Right ventricle myocardium superior (tissue), 1 donor: ENCODE measurements around the gene JMJD1C. TPM values are rescaled to one million over a fixed set of nuclear protein-coding genes. Genes with fewer than 3 reads are reported as not detected.
"Not testable (repeated sequence)": the region's sequence is repeated elsewhere in the genome, so short reads cannot be mapped to it uniquely, and the experiment has no call there.

Source experiments
- ATAC-seq: fragments of 200-7000 bp; cut with Tn5 transposase; one replicate; pipeline ENCODE4 v1.9.1; 2020; ENCODE audit warnings: mild to moderate bottlenecking; ENCODE audit not compliant: poor library complexity
- DNase-seq: peaks from one replicate; pipeline ENCODE4 v3.0.0-alpha.2; 2020
- intact Hi-C: fragments of 100-400 bp; cut with DNase I; formaldehyde crosslinking; loops from one replicate; pipeline ENCODE4 v1.11.2; 2022
- long read RNA-seq: library from polyadenylated mRNA; unstranded; transcript quantifications from one replicate; pipeline ENCODE4 v2.0.0, GENCODE V29; 2021
- total RNA-seq: library from RNA; stranded (reverse); fragmentation: NEBNext Ultra II Directional; extraction: Animal tissue kit (Norgen Biotek cat#: 25700); gene quantifications from one replicate; pipeline ENCODE4 v1.2.1, GENCODE V29; 2021
- donor health status: DM: no; HTN: yes; CAD: no; lungs with severe emphysema.

The JMJD1C gene
- total RNA-seq: 32.9 TPM
- long read RNA-seq, partial matches to known transcripts: 2 of 5 reads
- long read RNA-seq, other reads (novel, unspliced or antisense): 3 of 5 reads

DNA sequence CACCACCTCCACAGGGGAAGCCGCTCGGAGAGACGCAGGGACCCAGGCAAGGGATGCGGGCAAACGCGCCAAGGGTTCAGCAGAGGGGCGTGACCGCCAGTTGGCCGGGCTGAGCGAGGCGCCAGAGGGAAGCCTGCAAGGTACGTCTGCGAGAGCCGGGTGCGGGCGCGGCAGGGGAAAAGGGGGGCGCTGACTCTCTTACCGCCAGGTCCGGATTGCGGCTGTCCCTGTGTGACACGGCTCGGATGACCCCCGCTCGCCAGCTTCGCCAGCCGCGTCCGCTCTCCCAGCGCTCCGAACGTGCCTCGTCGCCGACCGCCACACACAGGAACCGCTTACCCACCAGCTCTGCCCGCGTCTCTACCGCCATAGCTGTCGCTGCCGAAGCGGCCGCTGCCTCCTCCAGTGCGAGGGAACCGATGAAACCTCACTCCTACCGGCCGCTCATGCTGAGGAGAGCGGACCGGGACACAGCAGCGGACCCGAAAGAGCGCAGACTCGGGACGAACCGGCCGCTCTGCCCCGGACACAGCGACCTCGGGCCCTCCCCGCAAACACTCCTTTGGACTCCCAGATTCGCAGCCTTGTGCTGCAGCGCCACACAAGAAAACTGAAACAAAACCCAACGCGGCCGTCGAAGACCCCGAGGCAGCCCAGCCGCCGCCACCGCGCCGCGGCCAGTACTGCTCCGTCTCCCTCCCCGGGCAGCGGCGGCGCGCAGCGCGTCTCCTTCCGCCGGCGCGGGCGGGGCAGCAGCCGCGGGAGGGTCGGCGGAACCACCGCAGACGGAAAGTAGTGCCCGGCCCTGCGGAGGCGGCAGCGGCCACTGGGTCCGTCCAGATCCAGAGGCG lies at the start of gene JMJD1C:
Gene JMJD1C, minus strand, starts transcription at position 685 of the 851 bp plus-strand sequence. Its CDS starts 315 bp downstream, at position 370.
- peak; percentile 94 for ATAC-seq
- intact Hi-C loops: loop anchor here (5.0 kb wide), 1 partner anchor 57 kb away; the partner anchor contains the start of gene REEP3

DNA sequence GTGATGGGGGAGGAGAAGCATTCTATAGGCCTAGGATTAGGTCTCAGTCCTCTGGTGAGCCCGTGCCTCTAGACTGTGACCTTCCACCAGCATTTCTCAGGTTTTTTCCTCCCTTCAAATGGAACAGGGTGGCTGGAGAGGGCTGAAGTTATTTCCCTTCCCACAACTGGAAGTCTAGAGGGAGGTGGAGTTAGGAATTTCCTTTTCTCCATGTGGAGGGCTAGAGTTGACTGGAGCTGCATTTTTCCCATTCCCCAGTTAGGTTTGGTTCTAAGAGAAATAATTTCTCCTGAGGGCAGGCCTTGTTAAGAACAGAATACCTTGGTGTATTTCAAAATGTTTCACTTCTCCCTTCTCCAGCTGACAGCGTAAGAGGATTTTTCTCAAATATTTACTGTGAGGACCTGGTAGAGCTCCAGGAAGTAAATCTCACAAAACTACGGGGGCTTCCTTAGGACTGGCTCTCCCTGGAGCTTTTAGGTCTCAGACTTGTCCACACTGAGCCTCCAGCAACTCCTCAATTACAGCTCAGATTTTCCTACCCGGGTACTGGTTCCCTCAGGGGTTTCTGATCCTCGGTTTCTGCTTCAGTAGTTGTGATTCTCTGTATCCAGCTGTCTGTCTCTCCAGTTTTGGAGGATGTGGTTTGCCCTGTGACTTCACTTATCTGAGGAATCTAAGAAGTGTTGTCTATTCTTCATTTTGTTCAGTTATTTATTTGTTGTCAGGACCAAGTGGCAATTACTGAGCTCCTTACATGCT lies 49.4 kb upstream of the JMJD1C start:
- intact Hi-C loops: no loop called here
- DNase-seq (no peak), ATAC-seq (peak; percentile 57)

More for the DNA sequence above, at the start of gene JMJD1C:
- DNase-seq: peak; percentile 84

- intact Hi-C loops: no loop called here
- no peak for DNase-seq
- no peak for ATAC-seq
These were observed 40.8 kb upstream of the JMJD1C start for GRCh38 chr10:63506554-63506953.

GRCh38 chr10:63505562-63505961 lies 39.8 kb upstream of the JMJD1C start:
- no peak for ATAC-seq
- no peak for DNase-seq
- intact Hi-C loops: no loop called here

- no peak for ATAC-seq
These were observed 38.5 kb upstream of the JMJD1C start for GRCh38 chr10:63504145-63504881.

GRCh38 chr10:63503395-63503794 lies 37.6 kb upstream of the JMJD1C start:
- DNase-seq: no peak
- peak; percentile 25 for ATAC-seq
- intact Hi-C loops: no loop called here

More at GRCh38 chr10:63504145-63504881, 38.5 kb upstream of the JMJD1C start:
- DNase-seq: no peak
- intact Hi-C loops: no loop called here

DNA sequence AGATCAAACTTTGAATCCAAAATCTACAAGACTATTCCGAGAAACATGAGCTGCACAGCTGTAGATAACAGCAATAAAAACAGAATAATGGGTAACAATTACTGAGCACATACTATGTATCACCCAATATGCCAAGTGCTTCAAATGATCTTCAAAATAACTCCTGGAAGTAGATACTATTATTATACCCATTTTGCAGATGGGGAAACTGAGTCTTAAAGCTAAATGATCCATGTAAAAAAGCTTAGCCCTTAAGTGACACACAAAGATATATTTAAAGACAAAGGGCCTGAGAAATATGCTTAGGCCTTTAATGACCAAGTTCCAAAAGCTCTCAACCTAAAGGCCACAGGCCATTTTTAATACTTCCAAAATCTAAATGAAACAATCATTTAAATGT lies 37.1 kb upstream of the JMJD1C start:
- intact Hi-C loops: no loop called here
- ATAC-seq (no peak), DNase-seq (no peak)

- ATAC-seq (no peak), DNase-seq (no peak)
- intact Hi-C loops: no loop called here
These were observed 36.2 kb upstream of the JMJD1C start for GRCh38 chr10:63501954-63502353.

- DNase-seq, intact Hi-C loops, ATAC-seq: not testable (repeated sequence)
These were observed 34.8 kb upstream of the JMJD1C start for GRCh38 chr10:63500551-63500950.

GRCh38 chr10:63498665-63499064 lies 32.9 kb upstream of the JMJD1C start:
- ATAC-seq (no peak), DNase-seq (no peak)
- intact Hi-C loops: no loop called here

GRCh38 chr10:63497321-63497720 lies 31.5 kb upstream of the JMJD1C start:
- ATAC-seq: no peak
- no peak for DNase-seq
- intact Hi-C loops: no loop called here

DNA sequence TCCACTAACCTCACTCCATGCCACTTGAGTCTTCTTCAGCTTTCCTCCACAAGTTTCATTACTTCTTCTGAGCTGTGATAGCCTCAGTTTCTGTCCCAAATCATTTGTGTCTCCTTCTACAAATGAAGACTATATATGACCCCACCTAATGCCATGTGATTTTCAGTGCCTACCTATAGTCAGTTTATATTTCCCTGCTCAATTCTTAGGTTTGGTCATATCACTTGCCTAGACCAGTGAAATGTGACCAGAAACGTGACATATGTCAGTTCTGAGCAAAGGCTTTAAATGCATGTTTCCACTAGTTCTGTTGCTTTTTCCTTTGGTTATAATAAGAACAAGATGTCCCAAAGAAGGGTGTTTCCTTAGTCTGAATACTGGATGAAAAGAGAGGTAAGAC lies 30.8 kb upstream of the JMJD1C start:
- DNase-seq (no peak), ATAC-seq (no peak)
- intact Hi-C loops: no loop called here

GRCh38 chr10:63494951-63495350 lies 29.2 kb upstream of the JMJD1C start:
- intact Hi-C loops: no loop called here
- ATAC-seq: no peak
- DNase-seq: no peak

GRCh38 chr10:63493004-63493403 lies 27.2 kb upstream of the JMJD1C start:
- intact Hi-C loops: no loop called here
- ATAC-seq (no peak), DNase-seq (no peak)

GRCh38 chr10:63492317-63492690 lies 26.5 kb upstream of the JMJD1C start:
- intact Hi-C loops, DNase-seq: not testable (repeated sequence)
- ATAC-seq: peak; percentile 62

GRCh38 chr10:63491588-63492316 lies 26.0 kb upstream of the JMJD1C start:
- intact Hi-C loops: no loop called here
- no peak for DNase-seq

GRCh38 chr10:63489838-63490237 lies 24.1 kb upstream of the JMJD1C start:
- DNase-seq (no peak), ATAC-seq (no peak)
- intact Hi-C loops: no loop called here

More at GRCh38 chr10:63491588-63492316, 26.0 kb upstream of the JMJD1C start:
- peak; percentile 92 for ATAC-seq

DNA sequence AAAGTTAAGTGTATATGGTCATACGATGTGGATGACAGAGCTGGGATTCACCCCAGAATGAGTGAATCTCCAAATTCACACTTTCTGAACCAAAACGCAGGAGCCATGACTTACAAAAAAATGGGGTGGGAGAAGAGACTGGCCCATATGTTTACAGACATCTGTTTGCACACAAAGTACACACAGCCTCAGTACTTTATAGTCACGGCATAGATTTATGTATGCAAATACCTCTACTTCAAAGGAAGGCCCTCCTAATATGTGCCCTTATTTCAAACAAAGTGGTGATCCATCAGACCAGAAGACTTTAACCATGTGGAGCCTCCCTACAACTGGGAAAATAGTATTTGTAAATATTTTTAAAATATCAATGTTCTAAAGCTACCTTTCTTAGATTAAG lies 22.2 kb upstream of the JMJD1C start:
- intact Hi-C loops: no loop called here
- DNase-seq: no peak
- ATAC-seq: no peak
